Femur (tissue), 1 donor: ENCODE results near the gene IGFBP5.
A peak's percentile ranks its signal among the peaks of the same experiment; 100 is the strongest.

Source experiments
- DNase-seq: peaks from one replicate; pipeline ENCODE4 v3.0.0-alpha.2; 2017

Gene IGFBP5

DNA sequence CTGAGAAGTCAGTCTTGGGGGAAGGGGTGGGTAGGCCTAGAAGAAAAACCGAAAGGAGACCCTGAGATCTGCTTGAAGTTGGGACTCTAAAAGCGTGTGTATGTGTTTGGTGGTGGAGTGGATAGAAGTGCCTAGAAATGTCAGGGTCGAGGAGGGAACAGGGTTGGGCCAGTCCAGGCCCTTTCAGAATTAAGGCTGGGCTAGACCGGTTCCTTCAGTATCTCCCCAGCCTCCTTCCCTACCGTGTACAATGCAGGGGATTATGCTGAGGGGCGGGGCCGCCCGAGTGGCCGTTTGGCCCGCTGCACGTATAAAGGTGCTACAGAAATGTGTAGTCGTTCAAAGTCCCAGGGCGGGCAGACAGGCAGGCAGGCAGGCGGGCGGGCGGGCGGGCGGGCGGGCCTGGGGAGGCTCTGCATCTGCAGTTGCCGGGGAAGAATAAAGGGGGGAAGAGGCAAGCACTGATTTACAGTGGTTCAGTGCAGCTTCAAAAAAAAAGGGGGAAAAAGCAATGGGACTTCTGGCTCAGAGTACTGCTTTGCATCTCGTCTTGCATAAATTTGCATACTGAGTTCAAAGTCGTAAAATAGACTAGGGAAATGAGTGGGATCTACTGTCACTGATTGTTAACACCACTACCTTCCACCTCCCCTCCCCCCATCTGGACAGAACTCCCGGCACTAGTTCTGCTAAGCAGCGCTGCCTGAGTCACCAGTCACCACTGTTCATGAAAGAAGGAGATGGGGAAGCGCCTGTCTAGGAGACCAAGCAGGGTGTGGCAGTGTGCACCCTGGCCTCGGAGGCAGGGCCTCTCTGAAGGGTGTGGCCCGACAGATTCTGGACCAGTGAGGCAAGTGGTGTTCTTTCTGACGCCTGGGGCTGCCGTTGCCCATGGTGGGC, 58.5 kb downstream of the IGFBP5 start:
- no peak for DNase-seq

- DNase-seq = peak; percentile 52
Observed at GRCh38 chr2:216635701-216636550, 59.4 kb downstream of the IGFBP5 start.

DNA sequence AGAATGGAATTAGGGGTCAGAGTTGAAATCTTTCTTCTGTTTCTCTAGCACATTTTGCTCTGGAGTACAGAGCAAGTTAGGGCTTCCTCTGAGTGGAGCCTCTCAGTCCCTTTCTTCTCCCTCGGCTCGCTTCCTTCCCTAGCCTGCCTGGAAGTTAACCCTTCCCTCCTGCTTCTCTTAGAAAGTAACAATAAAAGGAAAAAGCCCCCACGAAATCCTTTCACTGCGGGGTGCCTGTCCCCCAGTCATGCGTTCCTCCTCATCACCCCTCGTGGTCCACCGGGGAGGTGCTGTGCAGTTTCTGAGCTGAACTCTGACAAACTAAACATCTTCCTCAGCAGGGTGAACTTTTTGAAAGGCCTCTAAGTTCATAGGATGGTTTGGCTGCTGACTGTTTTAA, 60.2 kb downstream of the IGFBP5 start:
- no peak for DNase-seq

- DNase-seq = peak; percentile 47
Observed at GRCh38 chr2:216634370-216635148, 60.8 kb downstream of the IGFBP5 start.

DNA sequence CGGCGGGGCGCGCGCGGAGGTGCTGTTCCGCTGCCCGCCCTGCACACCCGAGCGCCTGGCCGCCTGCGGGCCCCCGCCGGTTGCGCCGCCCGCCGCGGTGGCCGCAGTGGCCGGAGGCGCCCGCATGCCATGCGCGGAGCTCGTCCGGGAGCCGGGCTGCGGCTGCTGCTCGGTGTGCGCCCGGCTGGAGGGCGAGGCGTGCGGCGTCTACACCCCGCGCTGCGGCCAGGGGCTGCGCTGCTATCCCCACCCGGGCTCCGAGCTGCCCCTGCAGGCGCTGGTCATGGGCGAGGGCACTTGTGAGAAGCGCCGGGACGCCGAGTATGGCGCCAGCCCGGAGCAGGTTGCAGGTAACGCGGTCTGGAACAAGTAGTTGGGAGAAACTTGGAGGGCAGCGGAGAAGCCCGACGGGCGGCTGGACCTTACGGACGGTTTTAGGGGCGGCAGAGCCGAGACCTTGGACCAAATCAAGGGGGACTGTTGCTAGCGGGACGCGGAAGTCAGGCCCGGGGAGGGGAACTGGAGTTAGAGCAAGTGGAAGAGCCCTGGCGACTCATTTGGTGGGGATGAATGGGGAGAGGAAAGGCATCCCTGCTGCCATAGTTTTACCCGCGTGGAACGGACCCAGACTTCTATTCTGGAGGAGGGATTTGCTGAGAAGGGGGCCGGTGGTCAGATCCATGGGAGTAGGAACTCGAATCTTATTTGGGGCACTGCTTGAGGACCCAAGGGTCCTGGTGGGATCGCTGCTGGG, 61.6 kb downstream of the IGFBP5 start:
- no peak for DNase-seq

- peak; percentile 84 for DNase-seq
Observed at GRCh38 chr2:216632952-216633615, 62.3 kb downstream of the IGFBP5 start, which contains the start of gene IGFBP2. IGFBP2 (plus strand) TSS chr2:216633420; CDS start chr2:216633524, 104 bp downstream.

GRCh38 chr2:216632346-216632951, 62.9 kb downstream of the IGFBP5 start:
- no peak for DNase-seq

DNA sequence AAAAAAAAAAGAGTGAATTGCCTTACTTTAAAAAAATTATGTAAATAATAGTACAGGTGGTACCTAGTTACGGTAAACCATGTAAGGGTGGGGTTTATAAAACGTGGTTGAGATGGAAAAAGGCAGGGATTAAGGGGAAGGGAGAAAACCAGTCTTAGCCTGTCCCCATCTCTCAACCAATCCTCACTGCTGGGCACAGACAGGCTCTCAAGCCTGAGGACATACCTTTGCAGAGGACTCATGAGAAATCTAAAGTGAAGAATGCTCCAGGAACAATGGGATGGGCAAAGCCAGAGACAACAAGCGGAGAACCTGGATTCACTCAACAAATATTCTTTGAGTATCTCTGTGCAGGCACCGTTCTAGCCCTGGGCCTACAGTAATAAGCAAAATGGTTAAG, 65.6 kb downstream of the IGFBP5 start:
- no peak for DNase-seq

GRCh38 chr2:216626875-216627245, 68.5 kb downstream of the IGFBP5 start:
- no peak for DNase-seq

GRCh38 chr2:216626168-216626874, 69.0 kb downstream of the IGFBP5 start:
- no peak for DNase-seq

DNA sequence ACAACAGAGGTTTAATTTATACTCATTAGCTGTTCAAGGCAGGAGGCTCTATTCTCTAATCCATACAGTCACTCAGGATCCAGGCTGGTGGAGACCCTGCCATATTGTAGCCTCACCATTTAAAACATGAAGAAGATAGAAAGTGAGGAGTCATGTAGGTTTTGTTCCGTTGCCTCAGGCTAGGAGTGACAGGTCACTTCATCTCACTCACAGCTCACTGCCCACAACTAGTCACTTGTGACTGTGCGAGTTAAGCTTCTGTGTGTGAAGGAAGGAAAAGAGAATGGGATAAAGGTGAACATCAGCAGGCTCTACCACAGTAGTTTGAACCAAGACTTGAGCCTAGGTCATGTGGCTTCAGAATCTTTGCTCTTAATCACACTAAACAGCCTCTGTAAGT, 71.1 kb downstream of the IGFBP5 start:
- no peak for DNase-seq

GRCh38 chr2:216622526-216622925, 72.8 kb downstream of the IGFBP5 start:
- DNase-seq = no peak
